ENCODE data around the gene AKR7A2.

DNA sequence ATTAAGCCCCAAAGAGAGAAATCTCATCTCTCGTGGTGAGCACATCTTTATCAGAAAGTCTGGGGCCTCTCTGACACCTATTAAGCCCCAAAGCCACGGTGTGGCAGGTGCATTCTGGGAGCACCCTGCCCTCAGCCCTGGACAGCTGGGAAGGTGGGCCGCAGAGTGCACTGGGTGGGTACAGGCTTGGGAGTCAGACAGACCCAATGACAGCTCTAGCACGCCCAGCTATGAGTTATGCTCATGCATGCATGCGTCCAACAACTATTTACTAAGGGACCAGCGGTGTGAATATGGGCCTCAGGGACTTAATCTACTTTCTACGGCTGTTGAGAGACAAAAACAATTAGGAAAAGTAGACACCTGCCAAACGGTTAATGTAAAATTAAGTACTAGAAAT is 46.8 kb upstream of the AKR7A2 start:
- TF ChIP-seq, protein P1, sequence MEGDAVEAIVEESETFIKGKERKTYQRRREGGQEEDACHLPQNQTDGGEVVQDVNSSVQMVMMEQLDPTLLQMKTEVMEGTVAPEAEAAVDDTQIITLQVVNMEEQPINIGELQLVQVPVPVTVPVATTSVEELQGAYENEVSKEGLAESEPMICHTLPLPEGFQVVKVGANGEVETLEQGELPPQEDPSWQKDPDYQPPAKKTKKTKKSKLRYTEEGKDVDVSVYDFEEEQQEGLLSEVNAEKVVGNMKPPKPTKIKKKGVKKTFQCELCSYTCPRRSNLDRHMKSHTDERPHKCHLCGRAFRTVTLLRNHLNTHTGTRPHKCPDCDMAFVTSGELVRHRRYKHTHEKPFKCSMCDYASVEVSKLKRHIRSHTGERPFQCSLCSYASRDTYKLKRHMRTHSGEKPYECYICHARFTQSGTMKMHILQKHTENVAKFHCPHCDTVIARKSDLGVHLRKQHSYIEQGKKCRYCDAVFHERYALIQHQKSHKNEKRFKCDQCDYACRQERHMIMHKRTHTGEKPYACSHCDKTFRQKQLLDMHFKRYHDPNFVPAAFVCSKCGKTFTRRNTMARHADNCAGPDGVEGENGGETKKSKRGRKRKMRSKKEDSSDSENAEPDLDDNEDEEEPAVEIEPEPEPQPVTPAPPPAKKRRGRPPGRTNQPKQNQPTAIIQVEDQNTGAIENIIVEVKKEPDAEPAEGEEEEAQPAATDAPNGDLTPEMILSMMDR (IDR thresholded peaks at IDR 0.05 in 4 of 5, conservative IDR thresholded peaks at IDR 0.05 in 1 of 5): no peak
- TF ChIP-seq POLR2A (IDR thresholded peaks at IDR 0.05): no peak

Measured in gastrocnemius medialis (tissue), 4 donors.